ENCODE measurements around the gene RBCK1. TPM values are rescaled to one million over a fixed set of nuclear protein-coding genes. Genes with fewer than 3 reads are reported as not detected.

Gene RBCK1
- total RNA-seq, 1 experiment from 2014 or later, result 115 TPM

DNA sequence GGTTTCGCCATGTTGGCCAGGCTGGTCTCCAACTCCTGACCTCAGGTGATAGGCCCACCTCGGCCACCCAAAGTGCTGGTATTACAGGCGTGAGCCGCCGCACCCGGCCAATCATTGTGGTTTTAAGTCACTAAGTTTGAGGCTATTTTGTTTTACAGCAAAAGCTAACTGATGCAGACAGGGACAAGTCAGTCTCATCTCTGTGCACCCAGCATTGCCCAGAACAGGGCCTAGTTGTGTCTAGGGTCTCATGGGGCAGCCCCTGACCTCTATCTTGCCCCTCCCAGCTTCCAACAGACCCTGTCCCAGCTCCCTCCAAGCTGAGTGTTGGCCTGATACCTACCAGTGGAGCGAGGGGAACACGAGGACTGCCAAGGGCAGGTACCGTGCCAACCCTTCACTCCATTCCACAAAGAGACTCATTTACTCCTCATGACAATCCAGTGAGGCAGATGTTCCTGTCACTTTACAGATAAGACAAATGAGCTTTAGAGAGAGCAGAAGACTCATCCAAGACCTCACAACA, 8.9 kb upstream of the RBCK1 start:
- TF ChIP-seq EZH2phosphoT487 (IDR thresholded peaks at IDR 0.05; ENCODE audit: borderline replicate concordance, low read length) (no peak), EZH2 (IDR thresholded peaks at IDR 0.05; ENCODE audit: low read length, unreplicated experiment) (no peak)
- TF ChIP-seq, protein P1, sequence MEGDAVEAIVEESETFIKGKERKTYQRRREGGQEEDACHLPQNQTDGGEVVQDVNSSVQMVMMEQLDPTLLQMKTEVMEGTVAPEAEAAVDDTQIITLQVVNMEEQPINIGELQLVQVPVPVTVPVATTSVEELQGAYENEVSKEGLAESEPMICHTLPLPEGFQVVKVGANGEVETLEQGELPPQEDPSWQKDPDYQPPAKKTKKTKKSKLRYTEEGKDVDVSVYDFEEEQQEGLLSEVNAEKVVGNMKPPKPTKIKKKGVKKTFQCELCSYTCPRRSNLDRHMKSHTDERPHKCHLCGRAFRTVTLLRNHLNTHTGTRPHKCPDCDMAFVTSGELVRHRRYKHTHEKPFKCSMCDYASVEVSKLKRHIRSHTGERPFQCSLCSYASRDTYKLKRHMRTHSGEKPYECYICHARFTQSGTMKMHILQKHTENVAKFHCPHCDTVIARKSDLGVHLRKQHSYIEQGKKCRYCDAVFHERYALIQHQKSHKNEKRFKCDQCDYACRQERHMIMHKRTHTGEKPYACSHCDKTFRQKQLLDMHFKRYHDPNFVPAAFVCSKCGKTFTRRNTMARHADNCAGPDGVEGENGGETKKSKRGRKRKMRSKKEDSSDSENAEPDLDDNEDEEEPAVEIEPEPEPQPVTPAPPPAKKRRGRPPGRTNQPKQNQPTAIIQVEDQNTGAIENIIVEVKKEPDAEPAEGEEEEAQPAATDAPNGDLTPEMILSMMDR (conservative IDR thresholded peaks at IDR 0.05; ENCODE audit: low read depth, low read length), result no peak
- intact Hi-C loops (cut with micrococcal nuclease), result no loop called here
- Histone ChIP-seq H3K4me3 (ENCODE audit: low read length) (no peak overlapping the region), H3K4me1 (ENCODE audit: insufficient read depth, low read length) (peaks cover 24% of the 10 kb centered on the region), H3K27ac (ENCODE audit: low read length) (peak overlapping the region; percentile 25), H3K36me3 (ENCODE audit: low read depth, low read length) (peaks cover 38% of the 10 kb centered on the region), H3K27me3 (ENCODE audit: low read length) (no peaks in the 10 kb centered on the region), H3K9me3 (ENCODE audit: low read length) (no peaks in the 10 kb centered on the region), H3K9me2 (replicated peaks; ENCODE audit: low read length) (no peaks in the 10 kb centered on the region), H4K20me1 (ENCODE audit: low read length) (no peaks in the 10 kb centered on the region), H3F3A (ENCODE audit: low read length, unreplicated experiment) (no peaks in the 10 kb centered on the region), H3K79me2 (ENCODE audit: low read length) (no peaks in the 10 kb centered on the region), H3K4me2 (ENCODE audit: low read length) (no peak overlapping the region), H2AFZ (ENCODE audit: low read length) (no peak overlapping the region), H3K9ac (ENCODE audit: low read length) (no peak overlapping the region)
- ChIA-PET CTCF (no interaction called here), POLR2A (ENCODE audit: unreplicated experiment) (interaction anchor here (0.6 kb wide), 1 partner anchor 17 kb away, joined by 4 read pairs; no protein-coding TSS in a partner anchor)
- no peak for DNase-seq
- no TSS peak for BruUV-seq (replicated peaks)
- ATAC-seq, result no peak

DNA sequence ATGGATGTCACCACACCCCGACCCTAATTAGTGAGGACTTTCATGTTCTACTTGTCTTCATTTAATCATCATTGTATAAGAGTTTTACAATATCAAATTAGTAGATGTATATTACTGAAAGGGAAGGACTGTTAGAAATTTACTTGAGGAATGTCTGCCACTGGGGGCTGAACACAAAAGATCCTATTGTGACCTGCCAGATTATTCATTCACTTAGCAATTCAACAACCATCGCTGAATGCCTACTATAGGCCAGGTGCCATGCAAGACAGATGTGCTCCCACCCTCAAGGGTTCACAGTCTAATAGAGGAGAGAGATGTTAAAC, 8.0 kb upstream of the RBCK1 start:
- ChIA-PET POLR2A (ENCODE audit: unreplicated experiment) (no interaction called here), CTCF (interaction anchor here (0.6 kb wide), 1 partner anchor 31 kb away, joined by 3 read pairs; no protein-coding TSS in a partner anchor)
- Histone ChIP-seq H3K4me1 (ENCODE audit: insufficient read depth, low read length) (peaks cover 24% of the 10 kb centered on the region), H4K20me1 (ENCODE audit: low read length) (no peaks in the 10 kb centered on the region), H3K9me3 (ENCODE audit: low read length) (no peaks in the 10 kb centered on the region), H3K36me3 (ENCODE audit: low read depth, low read length) (peaks cover 30% of the 10 kb centered on the region), H3K9me2 (replicated peaks; ENCODE audit: low read length) (no peaks in the 10 kb centered on the region), H2AFZ (ENCODE audit: low read length) (no peak overlapping the region), H3K9ac (ENCODE audit: low read length) (no peak overlapping the region), H3F3A (ENCODE audit: low read length, unreplicated experiment) (no peaks in the 10 kb centered on the region), H3K79me2 (ENCODE audit: low read length) (no peaks in the 10 kb centered on the region), H3K4me3 (ENCODE audit: low read length) (no peak overlapping the region), H3K27ac (ENCODE audit: low read length) (peak overlapping the region; percentile 87), H3K4me2 (ENCODE audit: low read length) (no peak overlapping the region), H3K27me3 (ENCODE audit: low read length) (no peaks in the 10 kb centered on the region)
- ATAC-seq, result peak; percentile 2; the same call in 1 of the 2 replicates
- BruUV-seq (replicated peaks), result no TSS peak
- intact Hi-C loops (cut with micrococcal nuclease), result loop anchor here (2.0 to 5.0 kb wide), 2 partner anchors 17 to 38 kb away; no protein-coding TSS in a partner anchor
- TF ChIP-seq EZH2phosphoT487 (IDR thresholded peaks at IDR 0.05; ENCODE audit: borderline replicate concordance, low read length), result no peak
- TF ChIP-seq, protein P1 (conservative IDR thresholded peaks at IDR 0.05; ENCODE audit: low read depth, low read length), result no peak
- no peak for TF ChIP-seq EZH2 (IDR thresholded peaks at IDR 0.05; ENCODE audit: low read length, unreplicated experiment)
- no peak for DNase-seq
